ENCODE results near the gene UBA52. TPM values are rescaled to one million over a fixed set of nuclear protein-coding genes. Genes with fewer than 3 reads are reported as not detected.

The UBA52 gene
- total and polyA plus RNA-seq, 12 donors = 634 to 1,276 (median 727) TPM

GRCh38 chr19:18541992-18542940, 29.4 kb upstream of the UBA52 start:
- Histone ChIP-seq H3K4me1 (peaks cover 8 to 20% (median 16%) of the 10 kb centered on the region in 9 donors), H3K9me3 (no peaks in the 10 kb centered on the region), H3K27me3 (no peaks in the 10 kb centered on the region), H3K4me3 (peak overlapping the region; percentile 26 to 85 (median 60)), H3K36me3 (peaks cover 0 to 44% (median 28%) of the 10 kb centered on the region in 9 donors), H3K27ac (peak overlapping the region; percentile 78 to 94 (median 90))
- intact Hi-C loops (cut with DNase I) = loop anchor here in 1 of 10 donors (2.0 kb wide), 1 partner anchor 19 kb away; the partner anchor contains the start of gene ELL
- 18 to 21% methylated on average over 11 of the region's 11 CpGs for WGBS, 2 donors
- ATAC-seq (peak in 5 of 8 donors; percentile 4 to 23 (median 15)), DNase-seq (no peak)
- no peak for TF ChIP-seq CTCF (IDR thresholded peaks at IDR 0.05)

- ATAC-seq (peak; percentile 96 to 99 (median 98)), DNase-seq (peak; percentile 94 to 96)
- 0 to 1% methylated on average over 52 to 81 of the region's 86 CpGs for WGBS, 2 donors
- no peaks in the 10 kb centered on the region for H3K27me3 ChIP-seq
- peaks cover 8 to 20% (median 16%) of the 10 kb centered on the region in 9 donors for H3K4me1 ChIP-seq
- H3K9me3 ChIP-seq = no peaks in the 10 kb centered on the region
- H3K36me3 ChIP-seq = peaks cover 0 to 35% (median 19%) of the 10 kb centered on the region in 9 donors
- peak within 1 kb of the TSS; percentile 78 to 94 (median 90) for H3K27ac ChIP-seq
- intact Hi-C loops (cut with DNase I) = loop anchor here in 2 of 10 donors (1.0 to 2.0 kb wide), 2 partner anchors 14 to 20 kb away; partner anchors contain the start of genes ELL (in 1 of the 2) and KXD1 (in 1 of the 2)
- peak within 1 kb of the TSS; percentile 26 to 85 (median 60) for H3K4me3 ChIP-seq
- no peak for TF ChIP-seq CTCF (IDR thresholded peaks at IDR 0.05)
Measured at GRCh38 chr19:18542941-18543813, 28.5 kb upstream of the UBA52 start, which contains the start of gene FKBP8. TSS of gene FKBP8 (minus strand) at chr19:18543573. CDS start at chr19:18541970, 1,603 bp downstream.

GRCh38 chr19:18543814-18544475, 27.7 kb upstream of the UBA52 start:
- H3K27ac ChIP-seq = peak overlapping the region in 9 of 10 donors; percentile 78 to 94 (median 91)
- intact Hi-C loops (cut with DNase I) = loop anchor here in 2 of 10 donors (1.0 to 2.0 kb wide), 2 partner anchors 13 to 21 kb away; partner anchors contain the start of genes ELL (in 1 of the 2) and KXD1 (in 1 of the 2)
- TF ChIP-seq CTCF (IDR thresholded peaks at IDR 0.05) = peak in 1 of 9 donors; percentile 24
- H3K9me3 ChIP-seq = no peaks in the 10 kb centered on the region
- DNase-seq = peak; percentile 33 to 44
- H3K4me1 ChIP-seq = peaks cover 8 to 20% (median 16%) of the 10 kb centered on the region in 9 donors
- no peaks in the 10 kb centered on the region for H3K27me3 ChIP-seq
- WGBS, 2 donors = 7 to 8% methylated on average over 12 of the region's 12 CpGs
- H3K4me3 ChIP-seq = peak overlapping the region; percentile 26 to 85 (median 60)
- peaks cover 0 to 30% (median 16%) of the 10 kb centered on the region in 9 donors for H3K36me3 ChIP-seq
- peak; percentile 6 to 56 (median 39) for ATAC-seq

Measured in heart right ventricle (tissue), 16 donors.